Caki2 (cell line): ENCODE data around the gene TMEM132C. TPM values are rescaled to one million over a fixed set of nuclear protein-coding genes. Genes with fewer than 3 reads are reported as not detected.

ENCODE experiments used
- DNase-seq: peaks from one replicate; pipeline ENCODE4 v3.0.0-alpha.2; 2015; ENCODE audit warnings: low read depth
- in situ Hi-C: cut with HindIII; loops from 2 replicates; pipeline ENCODE4 v1.10.0; 2016; ENCODE audit warnings: low sequenced_read_pairs, low pct_unique_long_range_greater_than_20kb, mixed read lengths
- total RNA-seq: library from RNA; depleted of rRNA; stranded (reverse); fragments of >200 nt; shearing (Covaris generic); gene quantifications from 2 replicates; pipeline ENCODE4 v1.2.3, GENCODE V29; 2014; ENCODE audit warnings: low replicate concordance

The TMEM132C gene
- total RNA-seq, 1 experiment from 2014 or later: not detected

DNA sequence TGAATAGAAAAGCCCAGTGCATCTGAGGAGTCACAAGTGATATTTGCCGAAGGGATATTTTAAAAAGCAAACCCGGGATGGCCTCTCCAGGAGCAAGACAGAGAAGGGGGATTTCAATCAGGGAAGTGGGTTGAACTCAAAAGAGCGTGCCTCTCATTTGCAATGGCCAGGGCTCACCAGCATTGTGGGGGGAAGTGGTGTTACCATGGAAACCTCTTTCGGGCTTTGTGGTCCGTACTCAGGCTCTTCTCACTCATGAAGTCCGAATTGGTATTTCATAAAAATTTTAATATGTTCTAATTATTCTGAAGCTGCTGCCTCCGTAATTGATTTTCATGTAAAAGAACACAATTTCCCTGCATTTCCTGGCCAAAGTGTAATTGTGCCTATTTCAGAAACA lies 476.9 kb downstream of the TMEM132C start:
- no peak for DNase-seq
- in situ Hi-C loops: no loop called here

DNA sequence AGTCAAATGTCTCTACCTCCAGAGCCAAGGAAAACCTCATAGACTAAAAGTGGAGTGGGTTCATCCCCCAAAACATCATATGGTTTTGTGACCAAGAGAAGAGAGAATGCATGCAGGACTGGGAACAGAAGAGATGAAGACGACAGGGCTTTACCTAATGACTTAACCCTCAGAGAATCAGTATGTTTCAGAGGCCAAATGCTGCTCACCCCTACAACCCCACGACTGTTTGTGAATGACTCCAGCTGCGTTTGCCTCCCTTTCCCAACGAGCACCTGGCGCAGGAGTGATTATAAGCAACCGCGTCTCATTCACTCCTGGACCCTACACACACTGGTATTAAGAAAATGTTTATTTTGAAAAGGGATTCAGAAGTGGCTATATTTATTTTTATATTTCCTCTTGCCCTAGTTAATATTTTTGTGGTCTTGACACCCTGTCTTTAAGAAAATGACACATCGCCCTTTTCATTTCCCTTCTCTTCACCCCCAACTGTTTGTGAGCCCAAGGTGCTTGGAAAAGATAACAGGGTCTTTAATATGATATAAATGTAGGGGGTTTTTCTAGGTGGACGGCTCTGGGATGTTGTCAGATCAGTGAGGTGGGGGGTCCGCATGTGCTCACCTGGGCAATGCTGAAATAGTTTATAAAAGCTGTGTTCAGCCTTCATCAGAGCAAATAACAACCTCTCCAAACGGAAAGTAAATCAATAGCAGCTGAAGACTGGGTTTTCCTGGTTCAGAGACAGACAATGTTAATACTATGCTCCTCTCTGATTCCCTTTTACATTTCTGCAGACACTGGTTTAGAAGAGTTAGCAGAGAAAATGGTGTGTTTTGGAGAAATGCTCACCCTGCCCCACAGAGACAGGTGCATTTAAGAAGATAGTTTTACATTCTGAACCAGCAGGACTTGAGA lies 479.1 kb downstream of the TMEM132C start:
- in situ Hi-C loops: no loop called here
- DNase-seq: no peak

DNA sequence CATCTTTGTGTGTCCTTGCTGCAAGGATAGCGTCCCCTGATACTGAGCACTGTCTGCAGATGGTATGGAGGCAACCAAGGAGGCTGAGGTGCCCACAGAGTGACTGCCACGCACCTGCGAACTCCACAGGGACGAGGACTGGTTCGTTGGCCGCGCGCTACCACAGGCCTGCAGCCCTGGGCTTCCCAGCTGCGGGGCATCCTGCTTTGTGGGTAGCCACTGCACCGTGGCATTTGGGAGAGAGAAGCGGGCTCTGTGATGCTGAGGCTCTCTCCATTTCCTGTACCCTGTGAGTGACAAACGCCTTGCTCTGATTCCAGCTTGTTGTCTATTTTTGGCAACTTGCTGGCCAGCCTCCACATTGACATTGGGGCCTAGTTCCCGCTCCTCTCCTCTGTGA lies 480.5 kb downstream of the TMEM132C start:
- no peak for DNase-seq
- in situ Hi-C loops: no loop called here

DNA sequence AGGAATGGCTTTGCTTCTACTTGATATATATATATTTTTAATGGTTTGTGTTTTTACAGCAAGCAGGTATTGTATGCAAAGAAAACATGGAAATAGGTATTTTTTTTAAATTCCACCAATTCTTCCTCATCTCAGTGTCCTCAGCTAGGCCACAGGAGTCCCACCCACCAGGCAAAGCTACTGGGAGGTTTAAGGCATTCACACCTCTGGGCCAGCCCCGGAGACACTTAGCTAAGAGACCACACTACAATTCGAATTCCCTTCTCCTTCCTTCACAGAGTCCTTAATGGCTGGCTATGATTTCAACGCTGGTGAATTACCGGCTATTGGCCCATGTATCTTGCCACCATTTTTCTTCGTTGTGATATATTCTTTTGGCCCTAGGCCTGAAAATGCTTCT lies 485.4 kb downstream of the TMEM132C start:
- DNase-seq: no peak
- in situ Hi-C loops: no loop called here

DNA sequence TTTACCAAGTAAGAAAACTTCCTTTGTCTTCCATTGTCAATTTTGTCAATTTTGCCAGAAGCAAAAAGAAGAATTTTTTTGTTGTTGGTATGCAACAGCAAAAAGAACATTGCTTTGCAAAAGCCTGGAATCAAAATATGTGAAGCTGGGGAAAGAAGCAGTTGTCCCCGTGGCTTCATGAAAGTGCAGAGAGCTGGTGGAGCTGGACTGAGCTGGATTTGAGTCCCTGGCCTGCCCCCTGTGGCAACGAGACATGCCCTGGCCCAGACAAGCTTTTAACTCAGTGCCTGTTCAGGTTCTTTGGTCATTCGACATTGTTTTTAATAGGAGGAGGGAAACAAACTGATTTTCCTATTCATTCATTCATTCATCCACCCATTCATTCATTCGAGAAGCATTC lies 486.5 kb downstream of the TMEM132C start:
- in situ Hi-C loops: no loop called here
- no peak for DNase-seq

DNA sequence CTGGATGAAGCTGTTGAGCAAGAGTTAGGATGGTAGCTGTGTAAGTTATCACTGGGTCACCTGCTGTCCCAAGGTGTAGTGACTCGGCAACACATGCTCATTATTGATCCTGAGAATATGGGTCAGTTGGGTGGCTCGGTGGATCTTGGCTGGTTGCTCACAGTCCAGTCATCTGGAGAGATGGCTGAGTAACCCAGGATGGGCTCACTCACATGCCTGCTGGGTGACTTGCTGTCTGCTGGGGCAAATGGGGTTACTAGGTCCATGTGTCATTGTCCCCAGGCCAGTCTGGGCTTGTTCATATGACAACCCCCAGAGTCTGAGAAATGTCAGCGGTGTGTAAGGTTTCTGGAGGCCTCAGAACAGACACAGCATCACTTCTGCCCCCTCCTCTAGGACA lies 487.3 kb downstream of the TMEM132C start:
- in situ Hi-C loops: no loop called here

DNA sequence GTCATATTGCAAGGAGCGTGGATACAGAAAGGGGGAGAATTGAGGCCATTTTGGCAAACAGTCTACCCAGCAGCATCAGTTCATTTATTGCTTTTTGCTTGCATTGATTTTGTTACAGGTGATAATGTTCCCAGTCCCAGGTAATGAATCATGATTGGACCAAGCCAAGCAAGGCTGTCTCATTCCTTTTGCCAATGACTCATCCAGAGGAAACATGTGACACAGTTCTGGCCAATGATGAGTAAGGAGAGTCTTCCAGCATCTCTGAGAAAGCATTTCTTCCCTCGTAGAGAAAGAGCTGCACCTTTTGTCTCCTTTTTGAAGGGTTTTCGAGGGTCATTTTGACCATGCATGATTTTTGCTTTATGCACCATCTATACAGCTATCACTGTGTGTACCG lies 488.6 kb downstream of the TMEM132C start:
- in situ Hi-C loops: no loop called here
- peak; percentile 30 for DNase-seq

More for the DNA sequence above, 487.3 kb downstream of the TMEM132C start:
- peak; percentile 67 for DNase-seq
